SK-N-SH treated with all-trans-retinoic acid at 6 μM for 48 hours (cell line): ENCODE data around the gene TUBB1.

Source experiments
- OSR1 ChIP-seq: fragments of 250-450 bp; sonication (Bioruptor Pico); IDR thresholded peaks from 2 replicates; pipeline ENCODE4 v1.8.0; 2022; ENCODE audit warnings: moderate library complexity, mild to moderate bottlenecking, inconsistent platforms
- RARB ChIP-seq: fragments of 250-450 bp; sonication (Bioruptor Pico); IDR thresholded peaks from 2 replicates; pipeline ENCODE4 v1.8.0; 2021; ENCODE audit warnings: mild to moderate bottlenecking, moderate library complexity
- ZC3H10 ChIP-seq: fragments of 250-450 bp; sonication (Bioruptor Pico); IDR thresholded peaks from 2 replicates; pipeline ENCODE4 v1.5.1; 2021; ENCODE audit warnings: mild to moderate bottlenecking, moderate library complexity
- TF ChIP-seq, protein P1 (sequence below): fragments of 250-450 bp; sonication (Bioruptor Pico); IDR thresholded peaks from 2 replicates; pipeline ENCODE4 v1.5.1; 2020; ENCODE audit warnings: low read depth, mild to moderate bottlenecking, moderate library complexity

DNA sequence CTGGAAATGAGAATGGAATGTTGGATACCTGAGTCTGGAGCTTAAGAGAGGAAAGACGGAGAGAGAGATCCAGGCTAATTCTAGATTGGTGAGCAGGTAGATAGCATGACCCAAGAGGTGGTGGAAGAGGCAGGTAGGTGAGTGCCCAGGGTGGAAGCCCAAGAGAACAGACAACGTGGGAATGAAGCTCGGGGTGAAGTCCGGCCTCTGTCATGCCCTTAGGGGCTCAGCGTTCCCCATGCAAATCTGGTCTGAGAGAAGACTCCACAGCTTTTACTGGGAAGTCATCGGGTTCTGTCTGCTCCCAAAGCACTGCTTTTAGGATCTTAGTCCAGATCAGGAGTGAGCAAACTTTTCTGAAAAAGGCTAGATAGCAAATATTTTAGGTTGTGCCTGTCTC is 34.5 kb upstream of the TUBB1 start:
- TF ChIP-seq RARB (CRISPR knock-in tag) (no peak), ZC3H10 (CRISPR knock-in tag) (no peak), OSR1 (CRISPR knock-in tag) (no peak)
- TF ChIP-seq, protein P1, sequence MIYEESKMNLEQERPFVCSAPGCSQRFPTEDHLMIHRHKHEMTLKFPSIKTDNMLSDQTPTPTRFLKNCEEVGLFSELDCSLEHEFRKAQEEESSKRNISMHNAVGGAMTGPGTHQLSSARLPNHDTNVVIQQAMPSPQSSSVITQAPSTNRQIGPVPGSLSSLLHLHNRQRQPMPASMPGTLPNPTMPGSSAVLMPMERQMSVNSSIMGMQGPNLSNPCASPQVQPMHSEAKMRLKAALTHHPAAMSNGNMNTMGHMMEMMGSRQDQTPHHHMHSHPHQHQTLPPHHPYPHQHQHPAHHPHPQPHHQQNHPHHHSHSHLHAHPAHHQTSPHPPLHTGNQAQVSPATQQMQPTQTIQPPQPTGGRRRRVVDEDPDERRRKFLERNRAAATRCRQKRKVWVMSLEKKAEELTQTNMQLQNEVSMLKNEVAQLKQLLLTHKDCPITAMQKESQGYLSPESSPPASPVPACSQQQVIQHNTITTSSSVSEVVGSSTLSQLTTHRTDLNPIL (CRISPR knock-in tag): no peak
